Astrocyte (in vitro differentiated cells and primary cell): ENCODE results near the gene UTS2. TPM values are rescaled to one million over a fixed set of nuclear protein-coding genes. Genes with fewer than 3 reads are reported as not detected.
A peak's percentile ranks its signal among the peaks of the same experiment; 100 is the strongest.

Experiments
- DNase-seq: peaks from one replicate; pipeline ENCODE4 v3.0.0-alpha.2; 2010; ENCODE audit warnings: low read depth
- FAIRE-seq: peaks from 2 replicates; lab custom pipeline; 2011; peaks lifted over from hg19 to GRCh38; lab: Jason Lieb, UNC
- H2AFZ ChIP-seq: 2 replicates; pipeline ENCODE4 v1.6.0; 2012; ENCODE audit warnings: low read depth, low read length, inconsistent platforms
- H3K27ac ChIP-seq: 2 replicates; pipeline ENCODE4 v1.5.1; 2011; ENCODE audit warnings: low read depth, low read length, inconsistent platforms
- H3K27me3 ChIP-seq: 2 replicates; pipeline ENCODE4 v1.6.0; 2011; ENCODE audit warnings: low read length, inconsistent platforms; ENCODE audit not compliant: insufficient read depth
- H3K36me3 ChIP-seq: 2 replicates; pipeline ENCODE4 v1.5.1; 2011; ENCODE audit warnings: low read length, inconsistent platforms; ENCODE audit not compliant: insufficient read depth
- H3K4me1 ChIP-seq: 2 replicates; pipeline ENCODE4 v1.5.1; 2011; ENCODE audit warnings: low read length, inconsistent platforms; ENCODE audit not compliant: insufficient read depth
- H3K4me2 ChIP-seq: 2 replicates; pipeline ENCODE4 v1.6.0; 2012; ENCODE audit warnings: low read length, inconsistent platforms
- H3K4me3 ChIP-seq: 2 replicates; pipeline ENCODE4 v1.5.1; 2011; ENCODE audit warnings: low read depth, mild to moderate bottlenecking, low read length, inconsistent platforms; ENCODE audit not compliant: insufficient read depth
- H3K79me2 ChIP-seq: 2 replicates; pipeline ENCODE4 v1.6.0; 2012; ENCODE audit warnings: mild to moderate bottlenecking, low read length, inconsistent platforms; ENCODE audit not compliant: insufficient read depth
- H3K9ac ChIP-seq: 2 replicates; pipeline ENCODE4 v1.6.0; 2012; ENCODE audit warnings: mild to moderate bottlenecking, low read length, inconsistent platforms
- H3K9me3 ChIP-seq: 2 replicates; pipeline ENCODE4 v1.5.1; 2012; ENCODE audit warnings: low read depth, mild to moderate bottlenecking, low read length, inconsistent platforms; ENCODE audit not compliant: insufficient read depth
- H4K20me1 ChIP-seq: 2 replicates; pipeline ENCODE4 v1.6.0; 2012; ENCODE audit warnings: low read length, inconsistent platforms; ENCODE audit not compliant: insufficient read depth
- H3K27ac Mint-ChIP-seq: one replicate; pipeline ENCODE4 v1.8.0; 2021; ENCODE audit warnings: mild to moderate bottlenecking, mixed read lengths; ENCODE audit not compliant: unreplicated experiment
- H3K27me3 Mint-ChIP-seq: one replicate; pipeline ENCODE4 v1.8.0; 2021; ENCODE audit warnings: low read depth, mixed read lengths; ENCODE audit not compliant: unreplicated experiment
- H3K36me3 Mint-ChIP-seq: one replicate; pipeline ENCODE4 v1.8.0; 2021; ENCODE audit warnings: low read depth, mixed read lengths; ENCODE audit not compliant: unreplicated experiment
- H3K4me1 Mint-ChIP-seq: one replicate; pipeline ENCODE4 v1.8.0; 2021; ENCODE audit warnings: low read depth, mixed read lengths; ENCODE audit not compliant: unreplicated experiment
- H3K4me3 Mint-ChIP-seq: one replicate; pipeline ENCODE4 v1.8.0; 2021; ENCODE audit warnings: mild to moderate bottlenecking, moderate library complexity, mixed read lengths; ENCODE audit not compliant: unreplicated experiment
- H3K9me3 Mint-ChIP-seq: one replicate; pipeline ENCODE4 v1.8.0; 2021; ENCODE audit warnings: mild to moderate bottlenecking, mixed read lengths; ENCODE audit not compliant: unreplicated experiment
- CTCF ChIP-seq: IDR thresholded peaks from 2 replicates; pipeline ENCODE4 v1.5.1; 2011; ENCODE audit warnings: low read depth, mild to moderate bottlenecking, inconsistent platforms, low read length, moderate library complexity; ENCODE audit not compliant: insufficient read depth
- EZH2 ChIP-seq: IDR thresholded peaks from 2 replicates; pipeline ENCODE4 v1.6.1; 2012; ENCODE audit warnings: mild to moderate bottlenecking, low read length, inconsistent platforms; ENCODE audit not compliant: insufficient read depth
- total RNA-seq: library from RNA; stranded (reverse); gene quantifications from 2 replicates; pipeline ENCODE4 v1.2.1, GENCODE V29; 2021

The UTS2 gene
- total RNA-seq, 1 donor from 2014 or later = not detected

- no peak overlapping the region for H2AFZ ChIP-seq
- no peak for TF ChIP-seq EZH2
- no peak for TF ChIP-seq CTCF
- H3K9ac ChIP-seq = no peak overlapping the region
- no peaks in the 10 kb centered on the region for H3K27me3 Mint-ChIP-seq
- H3K36me3 Mint-ChIP-seq = no peaks in the 10 kb centered on the region
- peaks cover 2% of the 10 kb centered on the region for H3K9me3 Mint-ChIP-seq
- H3K79me2 ChIP-seq = no peaks in the 10 kb centered on the region
- H3K4me3 Mint-ChIP-seq = no peak overlapping the region
- H3K27ac Mint-ChIP-seq = no peak overlapping the region
- no peak for DNase-seq
- H4K20me1 ChIP-seq = no peaks in the 10 kb centered on the region
- H3K4me3 ChIP-seq = no peak overlapping the region
- H3K4me1 ChIP-seq = peaks cover 17% of the 10 kb centered on the region
- H3K27ac ChIP-seq = no peak overlapping the region
- FAIRE-seq = no peak
- H3K36me3 ChIP-seq = no peaks in the 10 kb centered on the region
- no peak overlapping the region for H3K4me2 ChIP-seq
- H3K27me3 ChIP-seq = no peaks in the 10 kb centered on the region
- H3K4me1 Mint-ChIP-seq = peaks cover 1% of the 10 kb centered on the region
- no peaks in the 10 kb centered on the region for H3K9me3 ChIP-seq
These were observed 38.9 kb upstream of the UTS2 start for GRCh38 chr1:7891804-7892203.

- Histone ChIP-seq H3K36me3 (no peaks in the 10 kb centered on the region), H3K4me1 (peaks cover 25% of the 10 kb centered on the region), H4K20me1 (no peaks in the 10 kb centered on the region), H3K27ac (no peak overlapping the region), H3K9me3 (no peaks in the 10 kb centered on the region), H3K27me3 (no peaks in the 10 kb centered on the region), H3K79me2 (no peaks in the 10 kb centered on the region), H3K4me3 (no peak overlapping the region), H3K4me2 (no peak overlapping the region), H2AFZ (no peak overlapping the region), H3K9ac (no peak overlapping the region)
- H3K36me3 Mint-ChIP-seq = no peaks in the 10 kb centered on the region
- DNase-seq (no peak), FAIRE-seq (no peak)
- H3K27me3 Mint-ChIP-seq = no peaks in the 10 kb centered on the region
- H3K27ac Mint-ChIP-seq = no peak overlapping the region
- H3K4me1 Mint-ChIP-seq = peaks cover 1% of the 10 kb centered on the region
- H3K9me3 Mint-ChIP-seq = peaks cover 2% of the 10 kb centered on the region
- TF ChIP-seq CTCF (no peak), EZH2 (no peak)
- no peak overlapping the region for H3K4me3 Mint-ChIP-seq
These were observed 38.0 kb upstream of the UTS2 start for GRCh38 chr1:7890853-7891252.

- H3K36me3 ChIP-seq = no peaks in the 10 kb centered on the region
- peaks cover 2% of the 10 kb centered on the region for H3K9me3 Mint-ChIP-seq
These were observed 35.6 kb upstream of the UTS2 start for GRCh38 chr1:7888248-7889081.

More at GRCh38 chr1:7888248-7889081, 35.6 kb upstream of the UTS2 start:
- Histone ChIP-seq H3K79me2 (no peaks in the 10 kb centered on the region), H3K9me3 (peaks cover 4% of the 10 kb centered on the region), H3K4me3 (no peak overlapping the region), H3K27ac (no peak overlapping the region), H3K27me3 (no peaks in the 10 kb centered on the region), H3K4me2 (peak overlapping the region; percentile 53), H2AFZ (peak overlapping the region; percentile 29), H3K4me1 (peaks cover 16% of the 10 kb centered on the region), H4K20me1 (no peaks in the 10 kb centered on the region), H3K9ac (no peak overlapping the region)
- Mint-ChIP-seq H3K36me3 (no peaks in the 10 kb centered on the region), H3K4me3 (no peak overlapping the region), H3K27ac (peak overlapping the region; percentile 3), H3K4me1 (peaks cover 1% of the 10 kb centered on the region), H3K27me3 (no peaks in the 10 kb centered on the region)
- no peak for FAIRE-seq
- DNase-seq = peak; percentile 73
- TF ChIP-seq EZH2 (no peak), CTCF (no peak)
